ENCODE data around the gene TBX6. TPM values are rescaled to one million over a fixed set of nuclear protein-coding genes. Genes with fewer than 3 reads are reported as not detected.

Gene TBX6
- total RNA-seq, 1 donor from 2014 or later = 0.75 TPM

DNA sequence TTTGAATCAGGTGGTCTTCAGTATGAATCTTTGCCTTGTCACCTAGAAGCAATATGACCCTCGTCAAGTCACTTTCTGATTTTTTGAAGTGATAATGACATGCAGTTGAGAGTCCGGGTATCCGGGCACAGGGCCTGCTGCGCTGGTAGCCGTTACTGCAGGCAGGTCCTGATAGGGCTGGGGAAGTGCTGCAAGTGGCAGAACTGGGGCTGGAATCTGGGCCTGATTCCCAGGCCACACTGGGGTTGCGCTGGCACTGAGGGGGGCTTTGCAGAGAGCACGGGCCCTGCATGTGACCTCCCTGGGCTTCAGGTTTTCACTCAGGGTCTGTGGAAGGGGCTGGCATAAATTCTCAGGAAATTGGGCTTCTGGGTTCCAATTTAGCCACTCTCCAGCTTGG, 13.0 kb downstream of the TBX6 start:
- no peak overlapping the region for H3K27ac ChIP-seq

DNA sequence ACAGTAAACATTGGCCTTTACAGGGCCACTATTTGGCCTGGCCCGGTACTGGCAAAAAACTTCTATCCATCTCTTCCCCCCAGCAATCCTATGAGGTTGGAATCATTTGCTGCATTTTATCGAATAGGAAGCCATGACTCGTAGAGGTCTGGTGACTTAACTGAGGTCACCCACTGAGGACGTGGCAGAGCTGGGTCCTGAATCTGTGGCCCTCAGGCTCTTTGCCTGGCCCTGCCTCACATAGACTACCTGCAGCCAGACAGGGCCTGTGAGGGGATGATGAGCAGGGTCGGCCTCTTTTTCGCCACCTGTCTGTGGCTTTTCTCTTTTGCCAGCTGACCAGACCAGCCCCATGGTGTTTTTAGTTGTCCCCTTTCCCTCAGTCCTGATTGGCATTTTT, 14.1 kb downstream of the TBX6 start:
- Histone ChIP-seq H3K4me3 (peak overlapping the region in 1 of 2 donors; percentile 96), H3K4me1 (peaks cover 6 to 19% of the 10 kb centered on the region in 2 donors), H3K27ac (no peak overlapping the region), H3K27me3 (no peaks in the 10 kb centered on the region), H3K9me3 (no peaks in the 10 kb centered on the region), H3K36me3 (peaks cover 44 to 52% of the 10 kb centered on the region in 2 donors)
- TF ChIP-seq, protein P1, sequence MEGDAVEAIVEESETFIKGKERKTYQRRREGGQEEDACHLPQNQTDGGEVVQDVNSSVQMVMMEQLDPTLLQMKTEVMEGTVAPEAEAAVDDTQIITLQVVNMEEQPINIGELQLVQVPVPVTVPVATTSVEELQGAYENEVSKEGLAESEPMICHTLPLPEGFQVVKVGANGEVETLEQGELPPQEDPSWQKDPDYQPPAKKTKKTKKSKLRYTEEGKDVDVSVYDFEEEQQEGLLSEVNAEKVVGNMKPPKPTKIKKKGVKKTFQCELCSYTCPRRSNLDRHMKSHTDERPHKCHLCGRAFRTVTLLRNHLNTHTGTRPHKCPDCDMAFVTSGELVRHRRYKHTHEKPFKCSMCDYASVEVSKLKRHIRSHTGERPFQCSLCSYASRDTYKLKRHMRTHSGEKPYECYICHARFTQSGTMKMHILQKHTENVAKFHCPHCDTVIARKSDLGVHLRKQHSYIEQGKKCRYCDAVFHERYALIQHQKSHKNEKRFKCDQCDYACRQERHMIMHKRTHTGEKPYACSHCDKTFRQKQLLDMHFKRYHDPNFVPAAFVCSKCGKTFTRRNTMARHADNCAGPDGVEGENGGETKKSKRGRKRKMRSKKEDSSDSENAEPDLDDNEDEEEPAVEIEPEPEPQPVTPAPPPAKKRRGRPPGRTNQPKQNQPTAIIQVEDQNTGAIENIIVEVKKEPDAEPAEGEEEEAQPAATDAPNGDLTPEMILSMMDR (IDR thresholded peaks at IDR 0.05) = no peak
- intact Hi-C loops (cut with DNase I) = loop anchor here (2.0 kb wide), 1 partner anchor 13 kb away; the partner anchor contains the start of gene TBX6
- no peak for DNase-seq (ENCODE audit: low spot score in 2 of 2)

More for the DNA sequence above, 13.0 kb downstream of the TBX6 start:
- Histone ChIP-seq H3K4me3 (no peak overlapping the region), H3K4me1 (peaks cover 6 to 19% of the 10 kb centered on the region in 2 donors), H3K36me3 (peaks cover 45 to 63% of the 10 kb centered on the region in 2 donors), H3K9me3 (no peaks in the 10 kb centered on the region), H3K27me3 (no peaks in the 10 kb centered on the region)
- DNase-seq (ENCODE audit: low spot score in 2 of 2) = no peak
- TF ChIP-seq, protein P1 (IDR thresholded peaks at IDR 0.05) = no peak
- intact Hi-C loops (cut with DNase I) = no loop called here

DNA sequence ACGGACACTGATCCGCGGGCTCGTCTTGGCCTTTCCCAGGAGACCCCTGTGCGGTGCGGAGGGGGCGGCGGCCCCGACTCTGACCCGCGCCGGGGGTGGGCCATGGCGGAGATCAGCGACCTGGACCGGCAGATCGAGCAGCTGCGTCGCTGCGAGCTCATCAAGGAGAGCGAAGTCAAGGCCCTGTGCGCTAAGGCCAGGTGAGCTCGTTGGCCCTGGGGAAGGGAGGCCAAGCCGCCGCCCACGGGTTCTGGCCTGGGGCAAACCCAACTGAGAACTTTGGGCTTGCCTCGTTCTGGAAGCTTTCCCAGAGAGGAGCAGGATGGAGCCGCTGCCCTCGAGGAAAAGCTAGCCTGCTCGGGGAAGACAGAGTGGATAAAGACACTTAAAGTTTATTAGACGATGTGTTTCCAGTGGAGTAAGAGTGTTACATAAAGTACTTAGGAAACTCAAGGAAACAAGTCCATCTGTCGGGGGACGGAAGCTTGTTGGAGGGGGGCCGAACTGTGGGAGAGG, 15.4 kb downstream of the TBX6 start:
- TF ChIP-seq, protein P1 (IDR thresholded peaks at IDR 0.05) = no peak
- Histone ChIP-seq H3K4me1 (peaks cover 6 to 19% of the 10 kb centered on the region in 2 donors), H3K27ac (peak overlapping the region; percentile 92 to 93), H3K36me3 (peaks cover 44 to 51% of the 10 kb centered on the region in 2 donors), H3K4me3 (peak overlapping the region; percentile 69 to 96), H3K27me3 (no peaks in the 10 kb centered on the region), H3K9me3 (no peaks in the 10 kb centered on the region)
- intact Hi-C loops (cut with DNase I) = loop anchor here (2.0 kb wide), 1 partner anchor 14 kb away; the partner anchor contains the start of gene TBX6
- DNase-seq (ENCODE audit: low spot score in 2 of 2) = no peak

DNA sequence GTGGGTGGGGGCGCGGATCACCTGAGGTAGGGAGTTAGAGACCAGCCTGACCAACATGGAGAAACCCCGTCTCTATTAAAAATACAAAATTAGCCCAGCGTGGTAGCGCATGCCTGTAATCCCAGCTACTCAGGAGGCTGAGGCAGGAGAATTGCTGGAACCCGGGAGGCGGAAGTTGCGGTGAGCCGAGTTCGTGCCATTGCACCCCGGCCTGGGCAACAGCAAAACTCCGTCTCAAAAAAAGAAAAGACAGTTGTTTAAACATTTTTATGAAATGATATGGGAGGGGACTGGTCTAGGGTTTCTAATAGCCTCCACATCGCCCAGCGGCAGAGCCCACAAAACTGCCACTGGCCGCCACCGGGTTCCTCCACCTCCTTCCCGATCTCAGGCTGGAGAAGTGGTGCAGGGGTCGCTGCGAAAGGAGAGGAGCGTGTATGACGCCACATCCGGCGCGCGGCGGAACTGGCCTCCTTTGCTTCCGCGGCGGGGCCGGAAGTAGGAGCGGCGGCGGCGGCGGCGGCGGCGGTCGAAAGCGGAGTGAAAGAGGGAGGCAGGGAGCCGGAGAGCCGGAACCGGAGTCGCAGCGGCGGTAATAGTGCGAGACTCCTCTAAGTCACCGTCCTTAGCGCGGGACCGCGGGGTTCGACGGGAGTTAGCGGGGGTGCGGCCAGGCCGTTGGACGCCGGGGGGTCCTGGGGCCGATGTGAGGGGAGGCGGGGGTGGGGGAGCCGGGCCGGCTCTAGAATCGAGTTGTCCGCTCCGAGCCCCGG, 16.0 kb downstream of the TBX6 start, which contains the start of gene PPP4C:
Gene PPP4C (plus strand): TSS at position 492 of the 773 bp plus-strand sequence. CDS start 384 bp downstream, outside the sequence.
- Histone ChIP-seq H3K4me3 (peak within 1 kb of the TSS; percentile 69 to 96), H3K27ac (peak within 1 kb of the TSS; percentile 92 to 93), H3K36me3 (peaks cover 44 to 51% of the 10 kb centered on the region in 2 donors), H3K9me3 (no peaks in the 10 kb centered on the region), H3K27me3 (no peaks in the 10 kb centered on the region), H3K4me1 (peaks cover 6 to 19% of the 10 kb centered on the region in 2 donors)
- TF ChIP-seq, protein P1 (IDR thresholded peaks at IDR 0.05) = peak in 1 of 3 experiments; percentile 17
- peak; percentile 46 to 95 for DNase-seq (ENCODE audit: low spot score in 2 of 2)
- intact Hi-C loops (cut with DNase I) = loop anchor here (1.0 to 2.0 kb wide), 2 partner anchors 10 to 15 kb away; partner anchors contain the start of genes ALDOA and TBX6

DNA sequence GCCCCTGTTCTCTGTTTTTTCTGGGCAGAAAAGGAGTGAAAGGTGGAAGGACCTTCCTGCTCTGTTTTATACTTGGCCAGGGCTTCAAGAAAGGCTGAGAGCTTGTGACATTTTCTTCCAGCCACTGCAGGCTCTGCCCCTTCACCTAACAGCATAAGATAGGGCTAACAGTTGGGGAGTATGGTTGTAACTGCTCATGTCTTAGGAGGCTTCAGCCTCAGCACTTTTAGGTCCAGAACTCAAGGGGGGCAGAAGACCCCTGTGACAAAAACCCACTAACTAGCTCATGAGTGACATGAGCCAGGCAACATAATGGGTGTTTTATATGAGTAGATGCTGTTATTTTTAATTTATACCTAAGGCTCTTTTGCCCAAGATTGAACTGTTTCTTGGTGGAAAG, 21.2 kb downstream of the TBX6 start:
- no peaks in the 10 kb centered on the region for H3K9me3 ChIP-seq
- no peak for DNase-seq (ENCODE audit: low spot score in 2 of 2)
- H3K4me3 ChIP-seq = peak overlapping the region in 1 of 2 donors; percentile 7
- intact Hi-C loops (cut with DNase I) = no loop called here
- TF ChIP-seq, protein P1 (IDR thresholded peaks at IDR 0.05) = no peak
- peaks cover 18 to 43% of the 10 kb centered on the region in 2 donors for H3K4me1 ChIP-seq
- H3K36me3 ChIP-seq = peaks cover 55 to 63% of the 10 kb centered on the region in 2 donors
- H3K27ac ChIP-seq = peak overlapping the region in 1 of 2 donors; percentile 14
- no peaks in the 10 kb centered on the region for H3K27me3 ChIP-seq
